Upper lobe of left lung (tissue), 4 donors: ENCODE measurements around the gene LYL1.

Source experiments
- EP300 ChIP-seq, 4 donors: sonication (generic); formaldehyde crosslinking; IDR thresholded peaks; one replicate each; pipeline ENCODE4 v1.5.1; 2017; ENCODE audit warnings: antibody characterized with exemption in 4 of 4, control low read depth in 2 of 4
- POLR2A ChIP-seq, 4 donors: fragments of 450-650 bp; IDR thresholded peaks; one replicate each; pipeline ENCODE4 v1.5.1; 2016 to 2017; ENCODE audit warnings: antibody characterized with exemption in 4 of 4, mild to moderate bottlenecking in 2 of 4
- POLR2AphosphoS5 ChIP-seq, 2 donors: sonication (generic); formaldehyde crosslinking; IDR thresholded peaks; one replicate each; pipeline ENCODE4 v1.5.1; 2017; ENCODE audit warnings: antibody characterized with exemption in 2 of 2
- TF ChIP-seq, protein P1 (sequence below), 6 experiments: fragments of 450-650 bp in 4 of 6; fragments of 200-600 bp in 2 of 6; sonication (generic) in 2 of 6; IDR thresholded peaks; one replicate each; pipeline ENCODE4 v1.5.1; 2016 to 2019; ENCODE audit warnings: antibody characterized with exemption in 6 of 6

DNA sequence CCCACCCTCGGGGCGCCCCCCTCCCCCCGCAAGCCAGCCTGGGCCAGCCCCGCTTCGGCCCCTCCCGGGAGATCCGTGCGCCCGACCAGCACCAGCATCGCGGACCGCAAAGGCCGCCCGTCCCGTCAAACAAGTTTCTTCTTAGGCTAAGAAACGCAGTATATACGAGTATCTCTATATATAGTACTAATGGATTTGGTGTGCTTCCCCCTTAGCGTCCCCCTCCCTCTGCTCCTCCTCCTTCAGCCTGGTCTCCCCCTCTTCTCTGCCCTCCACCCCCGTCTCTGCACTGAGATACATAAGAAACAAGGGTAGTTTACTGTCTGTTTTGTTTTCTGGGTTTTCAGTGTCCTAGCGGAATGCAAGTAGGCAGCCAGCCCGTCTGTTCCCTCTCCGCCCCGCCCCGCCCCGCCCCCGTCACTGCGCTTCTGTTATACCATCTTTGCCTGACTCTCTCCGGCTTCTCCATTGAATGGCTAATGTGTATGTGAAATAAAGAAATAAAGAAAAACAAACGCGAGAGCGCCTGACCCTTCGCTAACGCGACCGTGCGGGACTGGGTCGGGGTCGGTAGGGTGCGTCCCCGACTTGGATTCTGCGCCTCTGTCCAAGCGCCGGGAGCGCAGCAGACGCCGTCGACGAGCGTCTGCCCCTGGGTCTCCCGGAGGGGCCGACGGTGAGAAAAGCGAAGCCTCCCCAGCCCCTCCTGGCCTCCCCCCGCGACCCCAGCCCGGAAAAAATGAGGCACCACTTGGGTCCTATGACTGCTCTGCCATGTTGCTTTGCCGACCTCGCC is 4.2 kb downstream of the LYL1 start:
- TF ChIP-seq, protein P1, sequence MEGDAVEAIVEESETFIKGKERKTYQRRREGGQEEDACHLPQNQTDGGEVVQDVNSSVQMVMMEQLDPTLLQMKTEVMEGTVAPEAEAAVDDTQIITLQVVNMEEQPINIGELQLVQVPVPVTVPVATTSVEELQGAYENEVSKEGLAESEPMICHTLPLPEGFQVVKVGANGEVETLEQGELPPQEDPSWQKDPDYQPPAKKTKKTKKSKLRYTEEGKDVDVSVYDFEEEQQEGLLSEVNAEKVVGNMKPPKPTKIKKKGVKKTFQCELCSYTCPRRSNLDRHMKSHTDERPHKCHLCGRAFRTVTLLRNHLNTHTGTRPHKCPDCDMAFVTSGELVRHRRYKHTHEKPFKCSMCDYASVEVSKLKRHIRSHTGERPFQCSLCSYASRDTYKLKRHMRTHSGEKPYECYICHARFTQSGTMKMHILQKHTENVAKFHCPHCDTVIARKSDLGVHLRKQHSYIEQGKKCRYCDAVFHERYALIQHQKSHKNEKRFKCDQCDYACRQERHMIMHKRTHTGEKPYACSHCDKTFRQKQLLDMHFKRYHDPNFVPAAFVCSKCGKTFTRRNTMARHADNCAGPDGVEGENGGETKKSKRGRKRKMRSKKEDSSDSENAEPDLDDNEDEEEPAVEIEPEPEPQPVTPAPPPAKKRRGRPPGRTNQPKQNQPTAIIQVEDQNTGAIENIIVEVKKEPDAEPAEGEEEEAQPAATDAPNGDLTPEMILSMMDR (IDR thresholded peaks at IDR 0.05) = no peak
- TF ChIP-seq POLR2A (IDR thresholded peaks at IDR 0.05) (peak in 1 of 4 donors; percentile 46), EP300 (IDR thresholded peaks at IDR 0.05) (no peak), POLR2AphosphoS5 (IDR thresholded peaks at IDR 0.05) (no peak)
